SU-DHL-6 (cell line): ENCODE results near the gene PUSL1.

Source experiments
- EZH2phosphoT487 ChIP-seq: fragments of 200-600 bp; sonication (generic), shearing (Covaris generic); conservative IDR thresholded peaks from 2 replicates; pipeline ENCODE4 v1.6.1; 2018; ENCODE audit warnings: mild to moderate bottlenecking, antibody characterized with exemption, low read length, moderate library complexity, mixed read lengths
- TF ChIP-seq, protein P1 (sequence below): fragments of 200-600 bp; sonication (generic); IDR thresholded peaks from one replicate; pipeline ENCODE4 v1.5.1; 2017; ENCODE audit warnings: antibody characterized with exemption, mild to moderate bottlenecking, low read length, moderate library complexity; ENCODE audit not compliant: insufficient read depth, poor library complexity, severe bottlenecking

DNA sequence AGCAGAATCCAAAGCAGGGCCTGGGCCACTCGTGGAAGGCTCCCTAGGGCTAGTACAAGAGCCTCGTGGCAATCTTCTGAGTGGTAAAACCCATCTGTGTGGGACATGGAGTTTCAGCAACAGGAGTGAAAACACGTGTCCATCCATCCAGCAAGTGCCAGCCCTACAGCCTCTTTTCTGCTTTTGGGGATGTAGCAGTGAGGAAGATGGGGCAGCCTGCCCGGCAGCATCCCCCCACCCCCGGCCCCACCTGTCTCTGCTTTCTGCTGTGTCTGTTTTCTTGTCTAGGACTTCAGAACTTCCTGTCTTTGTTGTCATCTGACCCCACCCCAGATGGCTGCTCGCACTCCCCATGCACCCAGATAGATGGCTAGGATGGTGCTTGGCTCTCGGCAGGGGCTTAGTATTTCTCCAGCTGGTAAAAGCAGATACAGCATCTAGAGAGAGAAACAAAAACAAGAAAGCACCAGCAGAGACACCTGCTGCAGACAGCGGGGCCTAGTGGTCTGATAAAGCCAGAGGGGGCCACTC is 17.7 kb downstream of the PUSL1 start:
- TF ChIP-seq, protein P1, sequence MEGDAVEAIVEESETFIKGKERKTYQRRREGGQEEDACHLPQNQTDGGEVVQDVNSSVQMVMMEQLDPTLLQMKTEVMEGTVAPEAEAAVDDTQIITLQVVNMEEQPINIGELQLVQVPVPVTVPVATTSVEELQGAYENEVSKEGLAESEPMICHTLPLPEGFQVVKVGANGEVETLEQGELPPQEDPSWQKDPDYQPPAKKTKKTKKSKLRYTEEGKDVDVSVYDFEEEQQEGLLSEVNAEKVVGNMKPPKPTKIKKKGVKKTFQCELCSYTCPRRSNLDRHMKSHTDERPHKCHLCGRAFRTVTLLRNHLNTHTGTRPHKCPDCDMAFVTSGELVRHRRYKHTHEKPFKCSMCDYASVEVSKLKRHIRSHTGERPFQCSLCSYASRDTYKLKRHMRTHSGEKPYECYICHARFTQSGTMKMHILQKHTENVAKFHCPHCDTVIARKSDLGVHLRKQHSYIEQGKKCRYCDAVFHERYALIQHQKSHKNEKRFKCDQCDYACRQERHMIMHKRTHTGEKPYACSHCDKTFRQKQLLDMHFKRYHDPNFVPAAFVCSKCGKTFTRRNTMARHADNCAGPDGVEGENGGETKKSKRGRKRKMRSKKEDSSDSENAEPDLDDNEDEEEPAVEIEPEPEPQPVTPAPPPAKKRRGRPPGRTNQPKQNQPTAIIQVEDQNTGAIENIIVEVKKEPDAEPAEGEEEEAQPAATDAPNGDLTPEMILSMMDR: no peak
- no peak for TF ChIP-seq EZH2phosphoT487
